Trophoblast cell (in vitro differentiated cells and primary cell): Measurements from ENCODE around the gene ERFE.

ENCODE experiments used
- DNase-seq, 2 donors: peaks; one replicate each; pipeline ENCODE4 v3.0.0-alpha.2; 2016
- H2AFZ ChIP-seq: 2 replicates; pipeline ENCODE4 v1.6.1; 2013; ENCODE audit warnings: low read length, moderate library complexity, mild to moderate bottlenecking; ENCODE audit not compliant: insufficient read depth, poor library complexity
- H2AK5ac ChIP-seq: 2 replicates; pipeline ENCODE4 v1.6.1; 2013; ENCODE audit warnings: mild to moderate bottlenecking, low read length
- H2BK120ac ChIP-seq: 2 replicates; pipeline ENCODE4 v1.6.1; 2013; ENCODE audit warnings: low read length, mild to moderate bottlenecking, moderate library complexity; ENCODE audit not compliant: insufficient read depth, poor library complexity
- H2BK12ac ChIP-seq: 2 replicates; pipeline ENCODE4 v1.6.1; 2013; ENCODE audit warnings: mild to moderate bottlenecking, low read length, moderate library complexity
- H2BK5ac ChIP-seq: 2 replicates; pipeline ENCODE4 v1.6.1; 2013; ENCODE audit warnings: low read length, low read depth, moderate library complexity, mild to moderate bottlenecking; ENCODE audit not compliant: poor library complexity
- H3K14ac ChIP-seq: 2 replicates; pipeline ENCODE4 v1.6.1; 2013; ENCODE audit warnings: mild to moderate bottlenecking, low read length
- H3K18ac ChIP-seq: 2 replicates; pipeline ENCODE4 v1.6.1; 2013; ENCODE audit warnings: mild to moderate bottlenecking, low read length
- H3K23ac ChIP-seq: 2 replicates; pipeline ENCODE4 v1.6.1; 2013; ENCODE audit warnings: low read length
- H3K27ac ChIP-seq: 2 replicates; pipeline ENCODE4 v1.5.1; 2013; ENCODE audit warnings: low read depth, mild to moderate bottlenecking, inconsistent platforms, low read length, moderate library complexity
- H3K27me3 ChIP-seq: 2 replicates; pipeline ENCODE4 v1.6.1; 2013; ENCODE audit warnings: inconsistent platforms, mild to moderate bottlenecking, low read length, moderate library complexity; ENCODE audit not compliant: insufficient read depth
- H3K36me3 ChIP-seq, 2 experiments: 1 replicate in 1 of 2; 2 replicates in 1 of 2; pipeline ENCODE4 v1.6.1; 2013; ENCODE audit warnings: low read length in 2 of 2, mild to moderate bottlenecking in 2 of 2, moderate library complexity in 1 of 2; ENCODE audit not compliant: insufficient read depth in 2 of 2, control insufficient read depth in 1 of 2
- H3K4ac ChIP-seq: 2 replicates; pipeline ENCODE4 v1.6.1; 2013; ENCODE audit warnings: low read depth, mild to moderate bottlenecking, low read length, moderate library complexity
- H3K4me1 ChIP-seq, 2 experiments: 1 replicate in 1 of 2; 2 replicates in 1 of 2; pipeline ENCODE4 v1.6.1; 2013; ENCODE audit warnings: low read length in 2 of 2, mild to moderate bottlenecking in 2 of 2, moderate library complexity in 1 of 2; ENCODE audit not compliant: insufficient read depth in 2 of 2, control insufficient read depth in 1 of 2
- H3K4me2 ChIP-seq: 2 replicates; pipeline ENCODE4 v1.6.1; 2013; ENCODE audit warnings: inconsistent platforms, mild to moderate bottlenecking, low read length, moderate library complexity
- H3K4me3 ChIP-seq: 2 replicates; pipeline ENCODE4 v1.5.1; 2013; ENCODE audit warnings: mild to moderate bottlenecking, low read depth, low read length, inconsistent platforms
- H3K79me1 ChIP-seq: one replicate; pipeline ENCODE4 v1.6.1; 2013; ENCODE audit warnings: low read length
- H3K79me2 ChIP-seq: 2 replicates; pipeline ENCODE4 v1.6.1; 2013; ENCODE audit warnings: low read length, mild to moderate bottlenecking; ENCODE audit not compliant: control insufficient read depth, insufficient read depth, poor library complexity
- H3K9ac ChIP-seq: 2 replicates; pipeline ENCODE4 v1.6.1; 2013; ENCODE audit warnings: mild to moderate bottlenecking, low read length
- H3K9me3 ChIP-seq: 2 replicates; pipeline ENCODE4 v1.6.1; 2013; ENCODE audit warnings: low read depth, mild to moderate bottlenecking, control low read depth, inconsistent platforms, low read length; ENCODE audit not compliant: insufficient read depth
- H4K12ac ChIP-seq: 2 replicates; pipeline ENCODE4 v1.6.1; 2013; ENCODE audit warnings: low read depth, mild to moderate bottlenecking, low read length, moderate library complexity
- H4K8ac ChIP-seq: 2 replicates; pipeline ENCODE4 v1.6.1; 2013; ENCODE audit warnings: low read depth, mild to moderate bottlenecking, low read length, moderate library complexity
- H4K91ac ChIP-seq: one replicate; pipeline ENCODE4 v1.6.1; 2013; ENCODE audit warnings: low read depth, mild to moderate bottlenecking, low read length, moderate library complexity
- WGBS: extraction: QIAGEN DNeasy Blood & Tissue Kit; methylation state at CpG from one replicate; pipeline ENCODE4 v1.1.7; 2013; ENCODE audit warnings: missing lambda C conversion rate; ENCODE audit not compliant: insufficient read length, insufficient coverage; ENCODE audit errors: extremely low coverage; 5-methylcytosine and 5-hydroxymethylcytosine counted together

The ERFE gene

DNA sequence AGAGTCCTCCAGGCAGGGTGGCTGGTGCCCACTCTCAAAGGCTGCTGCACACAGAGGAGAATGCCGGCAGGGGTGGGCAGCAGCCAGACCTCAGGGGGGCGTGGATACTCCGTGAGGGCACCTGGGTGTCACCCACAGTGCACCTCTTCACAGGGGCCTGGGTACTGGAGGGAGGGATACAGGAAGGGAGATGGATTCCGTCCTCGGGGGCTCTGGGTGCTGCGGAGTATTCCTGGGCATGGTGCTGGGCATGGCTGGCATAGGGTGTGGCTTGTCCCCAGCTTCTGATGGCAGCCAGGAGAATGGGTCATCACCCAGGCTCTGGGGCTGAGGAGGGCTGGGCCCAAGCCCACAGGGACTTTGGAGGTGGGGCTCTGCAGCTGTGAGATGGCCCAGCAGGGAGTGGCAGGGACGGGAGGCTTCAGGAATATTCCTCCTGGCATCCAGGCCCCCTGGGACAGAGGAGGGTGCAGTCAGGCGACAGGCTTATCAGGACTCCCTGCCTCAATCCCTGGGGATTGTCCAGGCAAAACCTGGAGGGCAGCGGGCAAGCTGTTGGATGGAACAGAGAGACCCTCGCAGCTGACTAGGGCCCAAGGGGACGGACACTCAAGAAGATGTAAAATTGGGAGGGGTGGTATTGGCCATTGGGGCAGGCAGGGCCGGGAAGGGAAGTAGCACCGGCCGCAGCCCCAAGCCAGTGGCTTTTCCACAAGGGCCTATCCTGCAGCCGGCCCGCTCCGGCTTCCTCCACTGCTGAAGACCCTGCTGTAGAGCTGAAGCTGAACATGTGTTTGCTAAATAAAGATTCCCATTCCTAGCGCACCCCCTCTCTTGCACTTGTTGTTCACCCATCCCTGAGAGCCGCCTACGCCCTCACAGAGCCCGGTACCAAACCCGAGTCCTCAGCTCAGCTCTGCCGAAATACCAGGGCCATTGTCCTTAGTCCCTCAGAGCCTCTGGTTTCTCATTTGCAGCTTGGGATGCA lies 26.0 kb upstream of the ERFE start:
- H2AFZ ChIP-seq = no peak overlapping the region
- H3K4me2 ChIP-seq = no peak overlapping the region
- H3K36me3 ChIP-seq = no peaks in the 10 kb centered on the region
- no peak overlapping the region for H3K4me3 ChIP-seq
- H3K14ac ChIP-seq = no peak overlapping the region
- H3K18ac ChIP-seq = no peak overlapping the region
- H3K4ac ChIP-seq = no peak overlapping the region
- DNase-seq = no peak
- no peak overlapping the region for H4K91ac ChIP-seq
- peaks cover 1% of the 10 kb centered on the region for H3K9me3 ChIP-seq
- no peak overlapping the region for H3K9ac ChIP-seq
- no peak overlapping the region for H2AK5ac ChIP-seq
- H3K79me2 ChIP-seq = no peaks in the 10 kb centered on the region
- no peaks in the 10 kb centered on the region for H3K79me1 ChIP-seq
- H2BK12ac ChIP-seq = no peak overlapping the region
- whole genome bisulfite sequencing = no CpG with 5 or more reads among the region's 23 CpGs
- no peaks in the 10 kb centered on the region for H3K4me1 ChIP-seq
- no peak overlapping the region for H4K8ac ChIP-seq
- no peak overlapping the region for H3K23ac ChIP-seq
- H3K27ac ChIP-seq = no peak overlapping the region
- H4K12ac ChIP-seq = no peak overlapping the region
- no peaks in the 10 kb centered on the region for H3K27me3 ChIP-seq
- H2BK120ac ChIP-seq = no peak overlapping the region
- H2BK5ac ChIP-seq = no peak overlapping the region

GRCh38 chr2:238133499-238134392 lies 25.0 kb upstream of the ERFE start:
- Histone ChIP-seq H3K23ac (no peak overlapping the region), H4K8ac (no peak overlapping the region), H2AFZ (no peak overlapping the region), H3K27ac (no peak overlapping the region), H2BK5ac (no peak overlapping the region), H2BK12ac (no peak overlapping the region), H3K27me3 (no peaks in the 10 kb centered on the region), H3K18ac (no peak overlapping the region), H4K12ac (no peak overlapping the region), H3K9ac (no peak overlapping the region), H3K4me1 (peaks cover 6 to 8% of the 10 kb centered on the region in 2 experiments), H3K36me3 (no peaks in the 10 kb centered on the region), H4K91ac (no peak overlapping the region), H3K14ac (no peak overlapping the region), H2BK120ac (no peak overlapping the region), H3K79me2 (no peaks in the 10 kb centered on the region), H3K4me2 (no peak overlapping the region), H3K79me1 (no peaks in the 10 kb centered on the region), H3K4ac (no peak overlapping the region), H3K4me3 (no peak overlapping the region), H3K9me3 (peaks cover 1% of the 10 kb centered on the region), H2AK5ac (no peak overlapping the region)
- no peak for DNase-seq
- no CpG with 5 or more reads among the region's 14 CpGs for WGBS

DNA sequence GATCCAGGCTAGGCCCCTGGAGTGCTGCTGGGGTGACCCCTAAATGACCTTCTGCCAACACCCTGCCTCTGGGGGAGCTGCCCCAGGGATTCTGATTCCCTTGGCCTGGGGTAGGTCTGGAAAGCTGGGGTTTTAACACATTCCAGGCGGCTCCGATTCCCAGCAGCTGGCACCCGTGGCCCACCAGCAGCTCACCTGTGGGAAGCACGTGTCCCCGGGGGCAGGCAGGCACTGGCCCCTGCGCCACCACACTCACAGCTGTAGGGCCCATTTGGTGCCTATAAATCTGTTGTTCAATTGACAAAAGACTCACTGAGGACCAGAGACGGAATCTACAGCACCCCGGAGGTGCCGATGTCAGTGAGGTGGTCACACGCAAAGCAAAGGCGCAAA lies 24.4 kb upstream of the ERFE start:
- H2BK5ac ChIP-seq = no peak overlapping the region
- no peak overlapping the region for H3K4ac ChIP-seq
- H4K12ac ChIP-seq = no peak overlapping the region
- no peak overlapping the region for H2BK120ac ChIP-seq
- no CpG with 5 or more reads among the region's 11 CpGs for WGBS
- H3K9ac ChIP-seq = no peak overlapping the region
- no peak overlapping the region for H4K8ac ChIP-seq
- H3K23ac ChIP-seq = no peak overlapping the region
- DNase-seq = no peak
- no peak overlapping the region for H2AK5ac ChIP-seq
- H3K14ac ChIP-seq = no peak overlapping the region
- H3K4me1 ChIP-seq = peaks cover 13 to 14% of the 10 kb centered on the region in 2 experiments
- no peak overlapping the region for H3K4me2 ChIP-seq
- no peak overlapping the region for H2BK12ac ChIP-seq
- H3K36me3 ChIP-seq = no peaks in the 10 kb centered on the region
- H3K9me3 ChIP-seq = peaks cover 1% of the 10 kb centered on the region
- H3K27ac ChIP-seq = no peak overlapping the region
- no peak overlapping the region for H3K4me3 ChIP-seq
- H3K79me2 ChIP-seq = no peaks in the 10 kb centered on the region
- H3K27me3 ChIP-seq = no peaks in the 10 kb centered on the region
- H2AFZ ChIP-seq = no peak overlapping the region
- H3K18ac ChIP-seq = no peak overlapping the region
- H4K91ac ChIP-seq = no peak overlapping the region
- H3K79me1 ChIP-seq = no peaks in the 10 kb centered on the region

GRCh38 chr2:238135601-238136150 lies 23.1 kb upstream of the ERFE start:
- H3K27ac ChIP-seq = no peak overlapping the region
- H3K27me3 ChIP-seq = no peaks in the 10 kb centered on the region
- no peak overlapping the region for H3K4me2 ChIP-seq
- no peak overlapping the region for H3K4me3 ChIP-seq
- no peaks in the 10 kb centered on the region for H3K79me1 ChIP-seq
- H3K18ac ChIP-seq = no peak overlapping the region
- no peak overlapping the region for H2BK12ac ChIP-seq
- H2BK120ac ChIP-seq = no peak overlapping the region
- peaks cover 14% of the 10 kb centered on the region in 2 experiments for H3K4me1 ChIP-seq
- no peak overlapping the region for H4K91ac ChIP-seq
- no peak overlapping the region for H4K12ac ChIP-seq
- H3K23ac ChIP-seq = no peak overlapping the region
- no peak overlapping the region for H3K14ac ChIP-seq
- no peaks in the 10 kb centered on the region for H3K79me2 ChIP-seq
- no CpG with 5 or more reads among the region's 15 CpGs for WGBS
- no peak overlapping the region for H3K4ac ChIP-seq
- H2BK5ac ChIP-seq = no peak overlapping the region
- H3K9me3 ChIP-seq = peaks cover 1% of the 10 kb centered on the region
- no peak overlapping the region for H4K8ac ChIP-seq
- DNase-seq = peak; percentile 33 to 69
- H2AFZ ChIP-seq = no peak overlapping the region
- no peak overlapping the region for H2AK5ac ChIP-seq
- no peak overlapping the region for H3K9ac ChIP-seq
- no peaks in the 10 kb centered on the region for H3K36me3 ChIP-seq
